DND-41 (cell line): ENCODE data around the gene MYLK4.

ENCODE experiments used
- ATAC-seq: fragments of 200-7000 bp; cut with Tn5 transposase; 3 replicates; pipeline ENCODE4 v1.9.1; 2021; ENCODE audit warnings: low read depth; ENCODE audit not compliant: insufficient read depth
- DNase-seq: peaks from one replicate; pipeline ENCODE4 v3.0.0-alpha.2; 2020
- H2AFZ ChIP-seq: 2 replicates; pipeline ENCODE4 v1.6.0; 2012; ENCODE audit warnings: low read depth, low read length
- H3K27ac ChIP-seq: 2 replicates; pipeline ENCODE4 v1.5.1; 2012; ENCODE audit warnings: low read length, inconsistent platforms
- H3K27me3 ChIP-seq: fragments of 200-600 bp; sonication (generic); 2 replicates; pipeline ENCODE4 v1.6.0; 2012; ENCODE audit warnings: low read length, mild to moderate bottlenecking, inconsistent platforms; ENCODE audit not compliant: insufficient read depth, poor library complexity
- H3K36me3 ChIP-seq: 2 replicates; pipeline ENCODE4 v1.5.1; 2012; ENCODE audit warnings: low read length, inconsistent platforms; ENCODE audit not compliant: insufficient read depth
- H3K4me1 ChIP-seq: 2 replicates; pipeline ENCODE4 v1.5.1; 2012; ENCODE audit warnings: mild to moderate bottlenecking, low read length; ENCODE audit not compliant: insufficient read depth
- H3K4me2 ChIP-seq: 2 replicates; pipeline ENCODE4 v1.6.0; 2012; ENCODE audit warnings: mild to moderate bottlenecking, moderate library complexity, low read length, inconsistent platforms; ENCODE audit not compliant: insufficient read depth
- H3K4me3 ChIP-seq, 2 experiments: fragments of 200-600 bp in 1 of 2; shearing (Covaris generic) in 1 of 2; 2 replicates each; pipeline ENCODE4 v1.5.1; 2012 to 2016; ENCODE audit warnings: inconsistent platforms in 2 of 2, low read length in 2 of 2, mild to moderate bottlenecking in 2 of 2, low read depth in 1 of 2, moderate library complexity in 1 of 2
- H3K79me2 ChIP-seq: 2 replicates; pipeline ENCODE4 v1.6.0; 2012; ENCODE audit warnings: low read length, inconsistent platforms; ENCODE audit not compliant: insufficient read depth
- H3K9ac ChIP-seq: 2 replicates; pipeline ENCODE4 v1.6.0; 2012; ENCODE audit warnings: low read depth, mild to moderate bottlenecking, inconsistent platforms, low read length, moderate library complexity
- H3K9me3 ChIP-seq: 2 replicates; pipeline ENCODE4 v1.5.1; 2012; ENCODE audit warnings: low read length, moderate library complexity, mild to moderate bottlenecking, inconsistent platforms; ENCODE audit not compliant: insufficient read depth, severe bottlenecking
- H4K20me1 ChIP-seq: 2 replicates; pipeline ENCODE4 v1.6.0; 2012; ENCODE audit warnings: low read length; ENCODE audit not compliant: insufficient read depth
- CTCF ChIP-seq: IDR thresholded peaks from 2 replicates; pipeline ENCODE4 v1.5.1; 2012; ENCODE audit warnings: borderline replicate concordance, low read length, moderate library complexity, mild to moderate bottlenecking; ENCODE audit not compliant: poor library complexity, severe bottlenecking; ENCODE audit errors: extremely low read depth
- EZH2 ChIP-seq: IDR thresholded peaks from 3 replicates; pipeline ENCODE4 v1.6.1; 2012; ENCODE audit warnings: borderline replicate concordance, low read depth, mild to moderate bottlenecking, moderate library complexity, low read length, inconsistent platforms; ENCODE audit not compliant: severe bottlenecking

Gene MYLK4

GRCh38 chr6:2634139-2634964 is 116.4 kb downstream of the MYLK4 start:
- Histone ChIP-seq H3K4me3 (peak overlapping the region in 1 of 2 experiments; percentile 27; a peak in 1 of 4 replicates), H3K27me3 (peaks cover 8% of the 10 kb centered on the region), H3K27ac (no peak overlapping the region), H3K79me2 (no peaks in the 10 kb centered on the region), H3K9ac (no peak overlapping the region), H3K36me3 (no peaks in the 10 kb centered on the region), H4K20me1 (no peaks in the 10 kb centered on the region), H3K9me3 (no peaks in the 10 kb centered on the region), H3K4me1 (peaks cover 7% of the 10 kb centered on the region; the same call in 1 of the 2 replicates), H3K4me2 (peak overlapping the region; percentile 50), H2AFZ (no peak overlapping the region; the same call in 1 of the 2 replicates)
- TF ChIP-seq EZH2: no peak
- TF ChIP-seq CTCF: peak; percentile 96
- DNase-seq (peak; percentile 77), ATAC-seq (peak; percentile 98)

- no peak overlapping the region for H3K4me2 ChIP-seq
- H3K4me1 ChIP-seq: peaks cover 7% of the 10 kb centered on the region; the same call in 1 of the 2 replicates
- no peaks in the 10 kb centered on the region for H3K9me3 ChIP-seq
- H2AFZ ChIP-seq: no peak overlapping the region
- DNase-seq (no peak), ATAC-seq (no peak)
- no peak overlapping the region for H3K27ac ChIP-seq
- H3K27me3 ChIP-seq: peaks cover 8% of the 10 kb centered on the region
- no peak overlapping the region for H3K4me3 ChIP-seq
- H3K36me3 ChIP-seq: no peaks in the 10 kb centered on the region
- no peaks in the 10 kb centered on the region for H3K79me2 ChIP-seq
- no peaks in the 10 kb centered on the region for H4K20me1 ChIP-seq
- no peak for TF ChIP-seq CTCF
- TF ChIP-seq EZH2: no peak
- no peak overlapping the region for H3K9ac ChIP-seq
Observed at GRCh38 chr6:2633736-2634135, 117.0 kb downstream of the MYLK4 start.

- Histone ChIP-seq H3K36me3 (no peaks in the 10 kb centered on the region), H3K79me2 (no peaks in the 10 kb centered on the region), H3K27ac (no peak overlapping the region), H3K27me3 (peaks cover 8% of the 10 kb centered on the region), H4K20me1 (no peaks in the 10 kb centered on the region), H3K4me1 (peaks cover 7% of the 10 kb centered on the region; the same call in 1 of the 2 replicates), H3K9me3 (no peaks in the 10 kb centered on the region), H3K9ac (no peak overlapping the region), H3K4me2 (no peak overlapping the region), H3K4me3 (no peak overlapping the region), H2AFZ (no peak overlapping the region)
- DNase-seq (no peak), ATAC-seq (no peak)
- TF ChIP-seq EZH2 (no peak), CTCF (no peak)
Observed at GRCh38 chr6:2632976-2633584, 117.6 kb downstream of the MYLK4 start.
